RWPE1 (cell line): ENCODE results near the gene SSRP1.

ENCODE experiments used
- CTCF ChIA-PET: fragments of 350-600 bp; sonication (Branson Sonifier 250); formaldehyde crosslinking; extraction: SDS; loops from one replicate; lab custom pipeline; 2021; lab: Yijun Ruan, JAX
- POLR2A ChIA-PET: fragments of 400-600 bp; formaldehyde crosslinking; extraction: SDS; loops from one replicate; lab custom pipeline; 2020; ENCODE audit warnings: antibody characterized with exemption; ENCODE audit not compliant: low non-redundant PET; lab: Yijun Ruan, JAX
- DNase-seq: peaks from one replicate; pipeline ENCODE4 v3.0.0; 2012; ENCODE audit warnings: low spot score
- H3K27ac ChIP-seq: fragments of 450-650 bp; 2 replicates; pipeline ENCODE4 v1.5.1; 2017
- CTCF ChIP-seq: fragments of 450-650 bp; conservative IDR thresholded peaks from 2 replicates; pipeline ENCODE4 v1.5.1; 2017; ENCODE audit warnings: low read depth, mild to moderate bottlenecking

Gene SSRP1

GRCh38 chr11:57316017-57316416 lies 19.7 kb downstream of the SSRP1 start:
- peak overlapping the region; percentile 97 for H3K27ac ChIP-seq
- TF ChIP-seq CTCF, result no peak
- CTCF ChIA-PET, result no interaction called here
- POLR2A ChIA-PET, result no interaction called here
- no peak for DNase-seq

GRCh38 chr11:57315491-57315890 lies 20.2 kb downstream of the SSRP1 start:
- H3K27ac ChIP-seq, result peak overlapping the region; percentile 97
- ChIA-PET POLR2A (no interaction called here), CTCF (no interaction called here)
- no peak for DNase-seq
- no peak for TF ChIP-seq CTCF

GRCh38 chr11:57314221-57314973 lies 21.3 kb downstream of the SSRP1 start:
- ChIA-PET CTCF (no interaction called here), POLR2A (no interaction called here)
- peak overlapping the region; percentile 97 for H3K27ac ChIP-seq
- no peak for DNase-seq
- no peak for TF ChIP-seq CTCF

- no peak for TF ChIP-seq CTCF
- ChIA-PET CTCF (no interaction called here), POLR2A (no interaction called here)
- peak overlapping the region; percentile 97 for H3K27ac ChIP-seq
- DNase-seq, result no peak
Observed at GRCh38 chr11:57313788-57314135, 21.9 kb downstream of the SSRP1 start.

GRCh38 chr11:57313071-57313787 lies 22.5 kb downstream of the SSRP1 start:
- no peak for DNase-seq
- ChIA-PET POLR2A (interaction anchor here (2.1 kb wide), 1 partner anchor 8 kb away, joined by 10 read pairs; no protein-coding TSS in a partner anchor), CTCF (no interaction called here)
- peak overlapping the region; percentile 97 for H3K27ac ChIP-seq
- TF ChIP-seq CTCF, result no peak

- no peak for TF ChIP-seq CTCF
- peak overlapping the region; percentile 97 for H3K27ac ChIP-seq
- DNase-seq, result no peak
- ChIA-PET POLR2A (interaction anchor here (0.5 to 2.1 kb wide), 2 partner anchors 9 to 355 kb away, joined by 5 to 10 read pairs; no protein-coding TSS in a partner anchor), CTCF (interaction anchor here (1.4 kb wide), 1 partner anchor 9 kb away, joined by 5 read pairs; no protein-coding TSS in a partner anchor)
Observed at GRCh38 chr11:57312511-57313021, 23.1 kb downstream of the SSRP1 start.
